Suprapubic skin (tissue), 4 donors: Measurements from ENCODE around the gene PACS2. TPM values are rescaled to one million over a fixed set of nuclear protein-coding genes. Genes with fewer than 3 reads are reported as not detected.

Experiments used
- DNase-seq, 2 donors: peaks; one replicate each; pipeline ENCODE4 v3.0.0-alpha.2; 2019; ENCODE audit warnings: low spot score in 2 of 2
- H3K27ac ChIP-seq: fragments of 200-600 bp; sonication (generic); one replicate; pipeline ENCODE4 v1.5.1; 2019
- H3K27me3 ChIP-seq: fragments of 200-600 bp; sonication (generic); one replicate; pipeline ENCODE4 v1.5.1; 2019
- H3K36me3 ChIP-seq: fragments of 200-600 bp; sonication (generic); one replicate; pipeline ENCODE4 v1.5.1; 2019
- H3K4me1 ChIP-seq: fragments of 200-600 bp; sonication (generic); one replicate; pipeline ENCODE4 v1.5.1; 2019
- H3K4me3 ChIP-seq: fragments of 200-600 bp; sonication (generic); one replicate; pipeline ENCODE4 v1.5.1; 2019; ENCODE audit warnings: mild to moderate bottlenecking
- H3K9me3 ChIP-seq: fragments of 200-600 bp; sonication (generic); one replicate; pipeline ENCODE4 v1.5.1; 2019
- EP300 ChIP-seq: sonication (generic); formaldehyde crosslinking; IDR thresholded peaks from one replicate; pipeline ENCODE4 v1.6.1; 2017; ENCODE audit warnings: antibody characterized with exemption
- POLR2A ChIP-seq, 2 donors: fragments of 450-650 bp; IDR thresholded peaks; one replicate each; pipeline ENCODE4 v1.6.1; 2017; ENCODE audit warnings: antibody characterized with exemption in 2 of 2, mild to moderate bottlenecking in 2 of 2, moderate library complexity in 2 of 2
- POLR2AphosphoS5 ChIP-seq, 3 donors: sonication (generic); formaldehyde crosslinking; IDR thresholded peaks; one replicate each; pipeline ENCODE4 v1.6.1; 2017; ENCODE audit warnings: antibody characterized with exemption in 3 of 3
- WGBS: methylation state at CpG from one replicate; pipeline ENCODE4 v1.1.5; 2018; 5-methylcytosine and 5-hydroxymethylcytosine counted together
- total RNA-seq, 4 donors: library from RNA; depleted of rRNA; stranded (reverse); fragments of >200 nt; gene quantifications; one replicate each; pipeline ENCODE4 v1.1.0, GENCODE V29; 2016
- TF ChIP-seq, protein P1 (sequence below), 2 donors: fragments of 200-600 bp in 1 of 2; fragments of 450-650 bp in 1 of 2; sonication (generic) in 1 of 2; IDR thresholded peaks; one replicate each; pipeline ENCODE4 v1.5.1; 2016 to 2019; ENCODE audit warnings: antibody characterized with exemption in 2 of 2, mild to moderate bottlenecking in 1 of 2, moderate library complexity in 1 of 2

PACS2 gene
- total RNA-seq, 4 donors from 2014 or later, result 41.9 to 100 (median 66.6) TPM

DNA sequence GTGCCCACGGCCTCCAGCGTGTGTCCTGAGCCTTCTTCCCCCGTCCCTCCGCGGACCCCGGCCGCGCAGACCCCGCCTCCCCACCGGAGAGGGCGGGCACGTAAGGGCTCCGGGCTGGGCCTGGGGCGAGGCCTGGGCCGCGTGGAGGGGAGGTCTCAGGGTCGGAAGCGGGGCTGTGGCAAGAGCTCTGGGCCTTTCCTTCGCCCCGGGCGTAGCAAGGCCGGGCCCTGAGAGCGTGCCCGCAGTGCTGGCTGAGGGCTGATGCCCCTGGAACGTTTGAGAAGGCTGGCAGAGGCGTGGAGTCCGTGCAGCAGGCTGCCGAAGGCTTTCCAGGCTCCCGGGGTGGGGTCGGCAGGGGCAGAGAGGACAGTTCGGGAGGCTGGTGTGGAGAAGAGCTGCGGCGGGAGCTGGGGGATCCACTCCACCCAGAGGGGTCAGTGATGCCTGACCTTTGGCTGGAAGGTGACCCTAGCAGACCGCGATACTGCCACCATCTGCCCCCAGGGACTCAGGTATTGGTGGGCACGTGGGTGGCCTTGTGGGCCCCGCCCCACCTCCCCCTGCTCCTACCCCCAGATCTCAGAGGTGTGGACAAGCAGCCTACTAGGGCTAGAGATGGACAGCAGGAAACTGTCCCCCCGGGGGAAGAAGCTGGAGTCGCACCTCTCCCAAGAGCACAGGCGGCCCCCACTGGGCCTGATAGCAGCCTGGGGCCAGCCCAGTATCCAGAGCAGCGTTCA is 84.3 kb downstream of the PACS2 start:
- H3K4me1 ChIP-seq, result peaks cover 21% of the 10 kb centered on the region
- TF ChIP-seq POLR2AphosphoS5 (IDR thresholded peaks at IDR 0.05), result no peak
- no peak for TF ChIP-seq POLR2A (IDR thresholded peaks at IDR 0.05)
- H3K36me3 ChIP-seq, result peaks cover 21% of the 10 kb centered on the region
- 6% methylated on average over 23 of the region's 41 CpGs for WGBS
- H3K27me3 ChIP-seq, result no peaks in the 10 kb centered on the region
- no peaks in the 10 kb centered on the region for H3K9me3 ChIP-seq
- peak overlapping the region; percentile 84 for H3K27ac ChIP-seq
- peak overlapping the region; percentile 88 for H3K4me3 ChIP-seq
- no peak for DNase-seq

DNA sequence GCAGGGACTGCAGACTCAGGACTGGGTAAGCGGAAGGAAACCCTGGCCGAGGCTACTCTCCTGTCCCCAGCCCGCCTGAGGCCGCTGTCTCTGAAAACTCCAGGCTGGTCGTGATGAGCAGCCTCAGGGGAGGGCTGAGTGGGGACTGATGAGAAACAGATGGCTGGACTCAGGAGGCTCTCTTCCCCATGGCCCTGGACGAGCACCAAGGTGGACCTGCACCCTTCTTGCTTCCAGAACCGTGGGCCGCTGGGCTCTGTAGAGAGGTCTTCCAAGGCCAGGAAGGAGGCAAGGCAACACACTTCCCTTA is 84.9 kb downstream of the PACS2 start:
- Histone ChIP-seq H3K27ac (no peak overlapping the region), H3K27me3 (no peaks in the 10 kb centered on the region), H3K4me3 (peak overlapping the region; percentile 88), H3K4me1 (peaks cover 21% of the 10 kb centered on the region), H3K9me3 (no peaks in the 10 kb centered on the region), H3K36me3 (peaks cover 18% of the 10 kb centered on the region)
- no CpG with 5 or more reads among the region's 8 CpGs for WGBS
- TF ChIP-seq EP300, result no peak
- TF ChIP-seq, protein P1, sequence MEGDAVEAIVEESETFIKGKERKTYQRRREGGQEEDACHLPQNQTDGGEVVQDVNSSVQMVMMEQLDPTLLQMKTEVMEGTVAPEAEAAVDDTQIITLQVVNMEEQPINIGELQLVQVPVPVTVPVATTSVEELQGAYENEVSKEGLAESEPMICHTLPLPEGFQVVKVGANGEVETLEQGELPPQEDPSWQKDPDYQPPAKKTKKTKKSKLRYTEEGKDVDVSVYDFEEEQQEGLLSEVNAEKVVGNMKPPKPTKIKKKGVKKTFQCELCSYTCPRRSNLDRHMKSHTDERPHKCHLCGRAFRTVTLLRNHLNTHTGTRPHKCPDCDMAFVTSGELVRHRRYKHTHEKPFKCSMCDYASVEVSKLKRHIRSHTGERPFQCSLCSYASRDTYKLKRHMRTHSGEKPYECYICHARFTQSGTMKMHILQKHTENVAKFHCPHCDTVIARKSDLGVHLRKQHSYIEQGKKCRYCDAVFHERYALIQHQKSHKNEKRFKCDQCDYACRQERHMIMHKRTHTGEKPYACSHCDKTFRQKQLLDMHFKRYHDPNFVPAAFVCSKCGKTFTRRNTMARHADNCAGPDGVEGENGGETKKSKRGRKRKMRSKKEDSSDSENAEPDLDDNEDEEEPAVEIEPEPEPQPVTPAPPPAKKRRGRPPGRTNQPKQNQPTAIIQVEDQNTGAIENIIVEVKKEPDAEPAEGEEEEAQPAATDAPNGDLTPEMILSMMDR (IDR thresholded peaks at IDR 0.05), result no peak
- no peak for TF ChIP-seq POLR2A (IDR thresholded peaks at IDR 0.05)
- no peak for TF ChIP-seq POLR2AphosphoS5 (IDR thresholded peaks at IDR 0.05)
- DNase-seq, result no peak

DNA sequence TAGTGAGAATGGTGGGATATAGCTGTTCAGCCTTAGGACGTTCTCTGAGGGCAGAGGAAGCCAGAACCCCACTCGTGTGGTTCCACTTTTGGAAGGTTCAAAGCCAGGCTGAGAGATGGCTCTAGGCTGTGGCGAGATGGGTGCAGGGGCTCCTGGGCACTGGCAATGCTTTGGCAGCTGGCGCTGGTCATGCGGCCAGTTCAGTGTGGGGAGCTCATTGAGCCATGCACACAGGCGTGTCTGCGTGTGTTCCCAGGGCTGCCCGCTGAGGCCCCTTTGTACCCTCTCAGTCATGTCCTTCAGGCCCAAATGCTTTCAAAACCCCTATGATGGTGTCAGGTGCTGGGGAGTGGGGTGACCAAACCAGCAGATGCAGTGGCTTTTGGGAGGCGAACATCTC is 85.5 kb downstream of the PACS2 start:
- H3K27ac ChIP-seq, result no peak overlapping the region
- H3K9me3 ChIP-seq, result no peaks in the 10 kb centered on the region
- peaks cover 21% of the 10 kb centered on the region for H3K4me1 ChIP-seq
- no peak for TF ChIP-seq POLR2A (IDR thresholded peaks at IDR 0.05)
- TF ChIP-seq EP300, result no peak
- TF ChIP-seq, protein P1 (IDR thresholded peaks at IDR 0.05), result no peak
- TF ChIP-seq POLR2AphosphoS5 (IDR thresholded peaks at IDR 0.05), result no peak
- WGBS, result 94% methylated on average over 3 of the region's 9 CpGs
- DNase-seq, result no peak
- no peaks in the 10 kb centered on the region for H3K27me3 ChIP-seq
- H3K36me3 ChIP-seq, result peaks cover 12% of the 10 kb centered on the region
- no peak overlapping the region for H3K4me3 ChIP-seq

DNA sequence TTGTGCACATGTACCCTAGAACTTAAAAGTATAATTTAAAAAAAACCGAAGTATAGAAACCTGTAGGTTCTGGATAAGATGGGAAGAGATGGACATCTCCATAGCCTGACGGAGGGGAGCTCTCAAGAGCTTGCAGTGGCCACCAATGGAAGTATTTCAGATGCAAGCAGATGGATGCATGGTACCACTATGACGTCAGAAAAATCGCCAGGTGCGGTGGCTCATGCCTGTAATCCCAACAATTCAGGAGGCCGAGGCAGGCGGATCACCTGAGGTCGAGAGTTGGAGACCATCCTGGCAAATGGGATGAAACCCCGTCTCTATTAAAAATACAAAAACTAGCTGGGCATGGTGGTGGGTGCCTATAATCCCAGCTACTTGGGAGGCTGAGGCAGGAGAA is 87.2 kb downstream of the PACS2 start:
- 95% methylated on average over 9 of the region's 9 CpGs for WGBS
- H3K27ac ChIP-seq, result no peak overlapping the region

DNA sequence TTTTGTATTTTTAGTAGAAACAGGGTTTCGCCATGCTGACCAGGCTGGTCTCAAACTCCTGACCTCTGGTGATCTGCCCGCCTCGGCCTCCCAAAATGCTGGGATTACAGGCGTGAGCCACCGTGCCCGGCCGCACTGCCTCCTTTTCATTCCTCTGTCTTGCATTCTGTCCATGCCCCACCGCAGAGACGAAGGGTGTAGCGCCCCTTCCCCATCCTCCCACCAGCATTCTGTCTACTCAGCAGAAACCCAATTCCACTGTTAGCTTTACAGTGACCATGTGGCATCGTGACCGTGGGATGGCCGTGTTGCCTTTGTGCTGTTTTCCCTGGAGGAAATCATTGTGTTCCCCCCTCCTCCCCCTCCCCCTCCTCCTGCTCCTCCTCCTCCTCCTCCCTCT is 94.0 kb downstream of the PACS2 start:
- Histone ChIP-seq H3K27me3 (peaks cover 15% of the 10 kb centered on the region), H3K9me3 (no peaks in the 10 kb centered on the region), H3K36me3 (no peaks in the 10 kb centered on the region), H3K4me1 (peaks cover 11% of the 10 kb centered on the region), H3K4me3 (no peak overlapping the region), H3K27ac (no peak overlapping the region)
- TF ChIP-seq POLR2A (IDR thresholded peaks at IDR 0.05) (no peak), POLR2AphosphoS5 (IDR thresholded peaks at IDR 0.05) (no peak), EP300 (no peak)
- TF ChIP-seq, protein P1 (IDR thresholded peaks at IDR 0.05), result no peak
- 85% methylated on average over 13 of the region's 13 CpGs for WGBS
- no peak for DNase-seq

More for the DNA sequence above, 87.2 kb downstream of the PACS2 start:
- no peak for TF ChIP-seq POLR2AphosphoS5 (IDR thresholded peaks at IDR 0.05)
- TF ChIP-seq EP300, result no peak
- TF ChIP-seq, protein P1 (IDR thresholded peaks at IDR 0.05), result no peak
- TF ChIP-seq POLR2A (IDR thresholded peaks at IDR 0.05), result no peak
- Histone ChIP-seq H3K36me3 (peaks cover 10% of the 10 kb centered on the region), H3K27me3 (no peaks in the 10 kb centered on the region), H3K4me3 (no peak overlapping the region), H3K4me1 (peaks cover 21% of the 10 kb centered on the region), H3K9me3 (no peaks in the 10 kb centered on the region)
- no peak for DNase-seq
